NB4 (cell line): Measurements from ENCODE around the gene G6PC1.
"Not testable (repeated sequence)": the region's sequence is repeated elsewhere in the genome, so short reads cannot be mapped to it uniquely, and the experiment has no call there.

ENCODE experiments used
- DNase-seq: peaks from one replicate; pipeline ENCODE4 v3.0.0; 2010; ENCODE audit warnings: low read depth
- H3K4me3 ChIP-seq: one replicate; pipeline ENCODE4 v1.5.1; 2011; ENCODE audit warnings: mild to moderate bottlenecking, low read depth, low read length, moderate library complexity
- CTCF ChIP-seq: IDR thresholded peaks from one replicate; pipeline ENCODE4 v1.5.1; 2012; ENCODE audit warnings: low read depth, low read length
- MAX ChIP-seq: IDR thresholded peaks from 2 replicates; pipeline ENCODE4 v1.6.1; 2011; ENCODE audit warnings: low read depth, low read length
- MYC ChIP-seq: IDR thresholded peaks from 2 replicates; pipeline ENCODE4 v1.6.1; 2011; ENCODE audit warnings: low read depth, low read length
- POLR2A ChIP-seq: IDR thresholded peaks from 2 replicates; pipeline ENCODE4 v1.6.1; 2011; ENCODE audit warnings: mild to moderate bottlenecking; ENCODE audit not compliant: insufficient read length; ENCODE audit errors: extremely low read depth

The G6PC1 gene

GRCh38 chr17:42866631-42867575 lies 33.7 kb upstream of the G6PC1 start:
- no peak overlapping the region for H3K4me3 ChIP-seq
- TF ChIP-seq MAX (no peak), MYC (no peak), POLR2A (no peak), CTCF (no peak)
- no peak for DNase-seq

DNA sequence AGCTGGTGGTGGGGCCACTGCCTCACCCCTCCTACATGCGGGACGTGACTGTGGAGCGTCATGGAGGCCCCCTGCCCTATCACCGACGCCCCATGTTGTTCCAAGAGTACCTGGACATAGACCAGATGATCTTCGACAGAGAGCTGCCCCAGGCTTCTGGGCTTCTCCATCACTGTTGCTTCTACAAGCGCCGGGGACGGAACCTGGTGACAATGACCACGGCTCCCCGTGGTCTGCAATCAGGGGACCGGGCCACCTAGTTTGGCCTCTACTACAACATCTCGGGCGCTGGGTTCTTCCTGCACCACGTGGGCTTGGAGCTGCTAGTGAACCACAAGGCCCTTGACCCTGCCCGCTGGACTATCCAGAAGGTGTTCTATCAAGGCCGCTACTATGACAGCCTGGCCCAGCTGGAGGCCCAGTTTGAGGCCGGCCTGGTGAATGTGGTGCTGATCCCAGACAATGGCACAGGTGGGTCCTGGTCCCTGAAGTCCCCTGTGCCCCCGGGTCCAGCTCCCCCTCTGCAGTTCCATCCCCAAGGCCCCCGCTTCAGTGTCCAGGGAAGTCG lies 32.8 kb upstream of the G6PC1 start:
- DNase-seq, H3K4me3 ChIP-seq: not testable (repeated sequence)

GRCh38 chr17:42868338-42868737 lies 32.3 kb upstream of the G6PC1 start:
- H3K4me3 ChIP-seq = no peak overlapping the region
- no peak for TF ChIP-seq CTCF
- TF ChIP-seq MAX = no peak
- no peak for TF ChIP-seq MYC
- TF ChIP-seq POLR2A = no peak
- DNase-seq = no peak

DNA sequence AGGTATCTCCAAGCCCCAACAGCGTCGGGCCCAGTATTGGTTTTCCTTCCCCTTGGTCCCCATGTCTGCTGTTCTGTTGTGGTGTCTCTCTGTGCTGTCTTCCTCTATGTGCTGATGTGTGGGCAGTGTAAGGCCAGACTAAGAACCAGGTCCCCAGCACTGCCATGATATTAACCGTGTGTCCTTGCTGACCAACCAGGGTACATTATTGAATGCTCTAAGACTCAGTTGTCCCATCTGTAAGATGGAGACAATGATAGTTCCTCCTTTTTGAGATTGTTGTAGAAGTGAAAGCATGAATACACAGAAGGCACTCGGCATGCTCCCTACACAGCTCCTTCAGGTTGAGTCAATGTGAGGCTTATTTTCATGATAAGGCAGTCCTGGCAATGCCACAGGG lies 29.0 kb upstream of the G6PC1 start:
- TF ChIP-seq MAX = no peak
- no peak for TF ChIP-seq POLR2A
- TF ChIP-seq MYC = no peak
- no peak for TF ChIP-seq CTCF
- no peak overlapping the region for H3K4me3 ChIP-seq
- no peak for DNase-seq

DNA sequence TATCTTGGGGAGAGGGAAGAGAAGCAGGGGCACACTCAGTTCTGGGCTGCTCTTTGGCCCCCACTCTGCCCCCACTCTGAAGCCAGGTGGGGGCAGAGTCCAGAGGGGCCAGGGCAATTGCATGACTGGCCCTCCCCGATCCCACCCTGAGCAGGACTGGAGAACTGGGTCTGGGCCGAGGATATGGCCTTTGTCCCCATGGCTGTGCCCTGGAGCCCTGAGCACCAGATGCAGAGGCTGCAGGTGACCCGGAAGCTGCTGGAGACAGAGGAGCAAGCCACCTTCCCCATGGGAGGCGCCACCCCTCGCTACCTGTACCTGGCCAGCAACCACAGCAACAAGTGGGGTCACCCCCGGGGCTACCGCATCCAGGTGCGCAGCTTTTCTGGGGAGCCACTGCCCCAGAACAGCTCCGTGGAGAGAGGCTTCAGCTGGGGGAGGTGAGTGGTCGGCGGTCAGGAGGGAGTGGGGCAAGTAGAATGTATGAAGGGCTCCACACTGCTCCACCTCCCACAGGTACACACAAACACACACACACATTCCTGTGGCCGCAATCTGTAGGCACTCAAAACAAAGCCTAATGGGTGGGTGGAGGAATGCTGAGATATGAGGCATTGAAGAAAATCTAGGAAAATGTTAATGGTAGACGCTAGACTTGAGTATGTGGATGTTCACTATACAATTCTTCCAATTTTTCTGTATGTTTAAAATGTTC lies 28.2 kb upstream of the G6PC1 start:
- TF ChIP-seq MAX (no peak), POLR2A (no peak), CTCF (no peak), MYC (no peak)

GRCh38 chr17:42873315-42873714 lies 27.3 kb upstream of the G6PC1 start:
- TF ChIP-seq MYC (no peak), MAX (no peak), POLR2A (no peak), CTCF (no peak)
- DNase-seq = no peak
- no peak overlapping the region for H3K4me3 ChIP-seq

More for the DNA sequence above, 28.2 kb upstream of the G6PC1 start:
- no peak overlapping the region for H3K4me3 ChIP-seq
- DNase-seq = no peak

- not testable (repeated sequence) for DNase-seq, H3K4me3 ChIP-seq
Measured at GRCh38 chr17:42873932-42874695, 26.5 kb upstream of the G6PC1 start.
